GDM1 (cell line): ENCODE measurements around the gene STKLD1.

Source experiments
- DNase-seq: peaks from one replicate; lab custom pipeline; 2025; lab: John Stamatoyannopoulos, UW

STKLD1 gene

DNA sequence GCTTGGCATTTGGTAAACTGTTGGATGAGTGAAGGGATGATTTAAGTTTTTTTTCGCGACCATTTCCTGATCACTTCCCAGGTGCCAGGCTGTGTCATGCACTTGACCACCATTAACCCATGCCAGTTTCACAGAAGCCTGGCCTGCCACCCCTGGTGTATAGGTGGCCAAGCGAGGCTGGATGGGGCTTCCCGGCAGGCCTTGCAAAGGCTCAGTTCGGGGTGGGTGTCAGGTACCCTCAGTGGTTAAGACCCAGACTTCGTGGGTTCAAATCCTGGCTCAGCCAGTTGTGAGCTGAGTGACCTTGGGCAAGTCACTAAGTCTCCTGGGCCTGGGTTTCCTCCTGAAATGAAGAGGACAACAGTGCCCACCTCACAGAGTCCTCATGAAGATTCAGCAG is 30.6 kb upstream of the STKLD1 start:
- no peak for DNase-seq

DNA sequence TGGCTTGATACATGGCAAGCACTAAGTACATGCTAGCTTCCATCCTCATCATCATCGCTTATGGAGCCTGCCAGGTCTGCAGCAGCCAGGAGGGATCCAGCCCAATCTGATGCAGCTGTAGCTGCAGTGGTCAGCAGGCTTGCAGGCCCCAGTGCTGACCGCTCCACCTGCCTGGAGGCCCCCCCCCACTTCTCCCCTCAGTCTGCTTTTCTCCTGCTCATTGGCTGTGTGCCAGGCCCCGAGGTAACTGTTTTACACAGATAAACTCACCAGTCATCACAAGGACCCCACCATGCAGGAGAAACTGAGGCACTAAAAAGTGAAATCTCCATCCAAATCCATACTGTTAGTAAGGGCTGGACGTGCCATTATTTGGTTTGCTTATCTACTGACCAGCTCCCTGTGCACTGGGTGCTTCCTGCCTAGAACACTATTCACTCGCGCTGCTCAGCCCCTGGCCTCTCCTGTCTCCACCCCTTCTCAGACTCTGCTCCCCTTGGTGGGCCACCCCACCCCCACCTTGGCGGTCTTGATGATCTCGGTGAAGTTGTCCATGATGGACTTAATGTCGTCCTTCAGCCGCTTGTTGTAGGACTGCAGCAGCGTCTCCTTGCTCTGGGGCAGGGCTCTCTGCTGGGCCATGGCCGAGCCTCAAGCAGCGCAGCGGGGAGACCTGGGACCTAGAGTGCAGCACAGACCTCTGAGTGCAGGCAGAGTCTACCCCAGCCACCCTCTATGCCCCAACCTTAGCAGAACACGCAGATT is 30.0 kb upstream of the STKLD1 start:
- no peak for DNase-seq

DNA sequence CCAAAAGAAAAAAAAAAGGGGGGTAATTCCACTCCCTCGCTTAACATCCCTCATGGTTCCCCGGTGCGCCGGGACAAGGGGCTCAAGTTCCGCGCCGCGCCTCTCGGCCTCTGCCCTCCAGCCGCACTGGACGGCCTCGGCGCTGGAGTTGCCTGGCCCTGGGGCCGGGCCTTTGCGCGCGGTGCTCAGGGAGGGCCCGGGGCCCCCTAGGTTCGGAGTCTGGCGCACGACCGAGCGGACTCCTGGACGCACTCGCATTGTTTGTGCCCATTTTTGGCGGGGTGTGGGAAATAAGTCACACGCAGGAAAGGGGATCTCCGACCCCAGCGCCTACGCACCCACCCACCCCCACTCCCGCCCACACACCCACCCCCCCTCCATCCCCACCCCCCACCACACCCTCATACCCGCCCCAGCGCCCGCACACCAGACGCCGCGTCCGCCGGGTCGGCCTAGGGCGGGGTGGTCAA is 28.6 kb upstream of the STKLD1 start:
- no peak for DNase-seq

DNA sequence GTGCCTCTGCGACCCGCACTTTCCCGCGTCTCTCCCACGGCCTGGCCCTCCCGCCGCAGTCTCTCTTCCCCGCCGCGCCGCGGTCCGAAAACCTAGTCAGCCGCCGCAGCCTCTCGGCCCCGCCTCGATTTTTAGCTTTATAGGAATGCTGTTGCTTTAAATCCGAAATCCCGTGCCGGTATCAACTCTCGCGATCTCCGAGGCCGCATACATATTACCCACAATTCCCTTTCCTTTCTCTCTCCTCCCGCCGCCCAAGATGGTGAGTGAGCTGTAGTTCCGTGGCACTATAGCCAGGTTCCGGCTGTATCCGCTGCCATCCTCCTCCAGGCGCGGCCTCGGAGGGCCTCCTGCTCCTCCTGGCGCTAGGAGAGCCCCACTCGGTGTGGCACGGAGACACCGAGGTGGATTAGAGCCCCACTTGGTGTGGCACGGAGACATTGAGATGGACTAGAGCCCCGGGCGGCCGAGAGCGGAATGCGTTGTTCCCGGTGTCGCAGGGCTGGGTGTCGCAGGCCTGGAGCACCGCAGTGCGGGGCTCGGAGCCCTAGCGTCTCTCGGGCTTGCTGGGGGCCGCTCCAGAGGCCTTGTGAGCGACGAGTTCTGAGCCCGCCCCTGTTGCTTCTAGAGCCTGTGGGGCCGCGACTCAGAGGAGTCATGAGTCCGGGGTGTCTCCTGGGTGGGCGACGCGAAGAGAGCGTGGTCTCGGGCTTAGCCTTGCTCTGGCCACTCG is 28.0 kb upstream of the STKLD1 start, which contains the start of the genes MED22 and RPL7A:
Gene MED22, minus strand, starts transcription at position 147 of the 733 bp plus-strand sequence. CDS start 1,469 bp downstream, outside the sequence.
Gene RPL7A, plus strand, starts transcription at position 234 of the 733 bp plus-strand sequence. Its CDS starts 26 bp downstream, at position 260.
- peak; percentile 88 for DNase-seq

- DNase-seq, result no peak
These were observed 27.2 kb upstream of the STKLD1 start for GRCh38 chr9:133348718-133349573.

DNA sequence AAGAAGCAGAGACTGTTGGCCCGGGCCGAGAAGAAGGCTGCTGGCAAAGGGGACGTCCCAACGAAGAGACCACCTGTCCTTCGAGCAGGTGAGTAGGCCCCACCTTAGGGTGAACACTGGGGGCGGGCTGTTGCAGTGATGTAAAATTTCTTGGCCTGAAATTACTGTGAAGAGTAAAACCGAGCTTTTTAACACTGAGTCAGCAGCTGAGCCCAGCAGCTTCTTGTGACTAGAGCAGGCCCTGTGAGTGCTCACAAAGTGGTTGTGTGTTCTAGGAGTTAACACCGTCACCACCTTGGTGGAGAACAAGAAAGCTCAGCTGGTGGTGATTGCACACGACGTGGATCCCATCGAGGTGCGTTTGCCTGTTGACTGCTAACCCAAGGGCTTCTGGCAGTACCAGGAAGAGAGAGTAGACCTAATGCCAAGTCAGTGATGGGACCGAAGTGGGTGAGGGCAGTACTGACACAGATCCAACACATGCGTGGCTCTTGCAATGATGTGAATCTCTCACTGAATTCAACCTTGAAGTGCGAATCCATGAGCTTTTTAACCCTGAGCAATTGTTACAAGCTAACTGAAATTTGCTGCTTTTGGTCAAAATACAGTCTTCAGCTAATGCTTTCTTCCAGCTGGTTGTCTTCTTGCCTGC is 26.1 kb upstream of the STKLD1 start:
- no peak for DNase-seq

GRCh38 chr9:133351526-133351907 is 24.6 kb upstream of the STKLD1 start:
- no peak for DNase-seq

DNA sequence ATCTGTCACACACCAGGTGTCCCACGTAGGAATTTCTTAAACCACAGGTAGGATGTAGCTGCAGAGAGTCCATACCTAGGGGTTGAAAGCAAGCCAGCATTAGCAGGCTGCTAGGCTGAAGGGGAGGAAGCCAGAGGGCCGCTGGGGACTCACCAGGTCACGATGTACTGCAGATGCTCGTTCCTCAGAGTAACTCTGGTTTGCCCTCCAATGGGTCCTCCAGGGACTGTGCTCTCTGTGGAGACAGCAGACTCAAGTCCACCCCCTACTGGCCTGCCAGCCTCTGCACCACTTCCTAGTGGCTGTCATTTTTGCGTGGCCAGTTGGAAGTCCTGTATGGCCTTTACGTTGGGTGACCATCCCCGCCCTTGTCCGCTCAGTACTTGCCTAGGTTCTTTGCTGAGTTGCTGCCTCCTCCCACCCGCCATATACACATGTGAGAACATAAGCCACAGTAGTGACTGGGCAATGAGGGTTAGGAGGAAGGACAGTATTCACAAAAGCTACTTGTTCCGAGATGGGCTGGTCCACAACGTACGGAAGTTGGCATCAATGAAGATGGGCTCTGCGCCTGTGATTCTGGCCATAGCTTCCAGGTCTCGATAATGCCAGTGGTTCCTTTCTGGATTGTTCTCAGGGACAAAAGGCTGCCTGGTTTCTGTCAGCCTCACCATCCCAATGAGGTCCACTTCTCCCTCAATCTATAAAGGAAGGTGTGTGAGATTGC is 24.1 kb upstream of the STKLD1 start:
- DNase-seq, result peak; percentile 46

DNA sequence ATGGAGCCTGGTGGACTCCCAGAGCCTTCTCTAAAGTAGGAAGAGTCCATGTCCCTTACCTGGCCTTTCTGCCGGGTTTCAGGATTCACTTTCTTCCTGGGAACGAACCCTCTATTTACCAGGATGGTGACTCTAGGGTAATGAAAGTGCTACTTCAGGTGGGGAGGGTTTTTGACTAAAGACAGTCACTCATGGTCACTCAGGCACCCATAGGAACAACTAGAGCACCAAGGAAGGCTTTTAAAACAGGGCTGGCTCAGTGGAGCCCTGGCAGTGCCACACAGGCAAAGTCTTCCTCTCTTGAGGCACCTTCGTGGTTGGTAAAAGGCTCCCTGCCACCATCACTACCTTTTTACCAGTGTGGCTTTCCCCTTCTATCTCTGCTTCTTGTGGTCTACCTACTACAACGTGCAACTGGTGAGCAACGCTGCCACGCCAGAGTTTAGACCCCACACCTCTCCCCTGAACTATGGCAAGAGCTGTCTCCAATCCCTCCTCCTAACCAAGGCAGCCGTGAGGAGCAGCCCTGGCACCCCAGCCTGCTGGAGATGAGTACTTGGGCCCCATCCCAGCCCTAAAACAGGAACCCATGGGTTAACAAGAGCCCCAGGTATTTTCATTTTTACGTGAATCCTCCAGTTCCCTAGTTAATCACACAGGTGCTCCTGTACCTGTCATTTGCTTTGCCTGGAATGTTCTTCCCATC is 23.4 kb upstream of the STKLD1 start:
- no peak for DNase-seq

DNA sequence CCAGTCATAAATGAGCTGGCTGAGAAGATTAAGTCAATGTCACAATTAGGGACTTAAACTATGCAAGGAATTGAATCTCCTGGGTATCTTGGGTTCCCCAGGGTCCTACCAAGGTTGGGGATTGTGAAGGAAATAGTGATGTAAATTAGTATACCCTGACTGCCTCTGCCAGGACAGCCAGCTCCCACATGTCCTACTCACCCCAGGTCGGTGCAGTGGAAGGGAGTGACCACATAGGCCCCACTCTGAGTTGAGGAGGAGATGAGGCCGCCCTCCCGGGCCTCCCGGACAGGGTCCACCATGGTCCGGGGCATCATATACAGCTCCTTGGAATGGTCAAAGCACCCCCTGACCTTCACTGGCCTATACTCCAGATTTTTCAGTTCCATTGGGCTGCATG is 22.6 kb upstream of the STKLD1 start:
- no peak for DNase-seq

DNA sequence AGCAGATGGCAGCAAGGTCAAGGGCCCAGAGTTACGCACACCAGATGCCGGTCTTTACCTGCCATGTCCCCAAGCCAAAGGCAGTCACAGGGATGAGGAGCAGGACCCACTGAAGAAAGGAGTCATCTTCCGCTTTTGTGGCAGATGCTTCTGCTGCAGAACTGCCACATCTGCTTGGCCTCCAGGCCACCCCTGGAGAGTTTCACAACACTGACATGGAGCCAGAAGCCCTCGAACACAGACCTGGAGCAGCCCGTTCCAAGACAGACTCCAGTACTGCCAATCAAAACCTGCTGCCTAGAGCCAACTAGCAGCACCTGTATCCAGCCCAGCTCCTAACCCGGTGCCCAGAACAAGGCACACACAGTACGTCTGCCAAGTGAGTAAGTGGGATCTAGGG is 21.4 kb upstream of the STKLD1 start:
- no peak for DNase-seq

DNA sequence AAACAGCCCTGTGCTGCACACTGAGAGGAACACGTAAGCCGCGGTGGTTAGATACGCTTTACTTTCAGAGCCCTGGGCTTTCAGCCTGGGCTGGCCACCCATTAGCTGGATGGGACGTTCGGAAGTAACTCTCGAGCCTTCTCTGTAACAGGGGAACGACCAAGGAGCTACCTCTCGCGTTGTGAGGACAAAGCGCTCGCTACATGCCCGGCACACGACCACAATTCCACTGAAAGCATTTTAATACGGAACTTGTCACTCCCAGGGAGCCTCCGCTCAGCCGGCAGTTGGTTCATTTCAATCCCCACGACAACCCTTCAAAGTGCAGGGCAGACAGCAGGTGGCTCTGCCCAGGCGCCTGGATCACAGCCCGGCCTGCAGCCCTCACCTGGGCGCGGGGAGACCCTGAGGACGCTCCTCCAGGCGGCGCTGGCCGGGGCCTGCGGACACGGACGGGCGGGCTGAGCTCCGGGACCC is 20.2 kb upstream of the STKLD1 start:
- DNase-seq, result no peak

DNA sequence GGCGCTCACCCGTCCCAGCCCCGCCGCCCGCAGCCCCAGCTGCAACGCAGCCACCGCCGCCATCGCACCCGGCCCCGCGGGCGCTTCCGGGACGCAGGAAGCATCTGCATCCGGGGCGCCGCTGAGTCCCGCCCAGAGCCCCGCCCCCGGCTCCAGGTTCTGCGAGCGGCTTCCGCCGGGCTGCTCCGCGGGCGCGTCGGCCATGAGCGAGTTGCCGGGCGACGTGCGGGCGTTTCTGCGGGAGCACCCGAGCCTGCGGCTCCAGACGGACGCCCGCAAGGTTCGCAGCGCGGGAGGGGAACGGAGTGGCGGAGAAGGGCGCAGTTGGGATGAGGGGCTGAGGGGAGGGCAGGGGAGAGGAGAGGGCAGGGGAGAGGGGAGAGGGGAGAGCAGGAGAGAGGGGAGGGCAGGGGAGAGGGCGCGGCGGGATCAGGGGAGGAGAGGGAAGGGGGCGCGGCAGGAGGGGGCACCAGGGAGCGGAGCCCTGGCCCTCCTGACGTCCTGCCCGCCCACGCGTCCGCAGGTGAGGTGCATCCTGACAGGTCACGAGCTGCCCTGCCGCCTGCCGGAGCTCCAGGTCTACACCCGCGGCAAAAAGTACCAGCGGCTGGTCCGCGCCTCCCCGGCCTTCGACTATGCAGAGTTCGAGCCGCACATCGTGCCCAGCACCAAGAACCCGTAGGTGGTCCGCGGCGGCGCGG is 19.6 kb upstream of the STKLD1 start, which contains the start of the genes SURF1 and SURF2:
Gene SURF1, minus strand, starts transcription at position 97 of the 701 bp plus-strand sequence. Its CDS starts 34 bp downstream, at position 63.
Gene SURF2, plus strand, starts transcription at position 160 of the 701 bp plus-strand sequence. Its CDS starts 43 bp downstream, at position 203.
- DNase-seq, result peak; percentile 29

DNA sequence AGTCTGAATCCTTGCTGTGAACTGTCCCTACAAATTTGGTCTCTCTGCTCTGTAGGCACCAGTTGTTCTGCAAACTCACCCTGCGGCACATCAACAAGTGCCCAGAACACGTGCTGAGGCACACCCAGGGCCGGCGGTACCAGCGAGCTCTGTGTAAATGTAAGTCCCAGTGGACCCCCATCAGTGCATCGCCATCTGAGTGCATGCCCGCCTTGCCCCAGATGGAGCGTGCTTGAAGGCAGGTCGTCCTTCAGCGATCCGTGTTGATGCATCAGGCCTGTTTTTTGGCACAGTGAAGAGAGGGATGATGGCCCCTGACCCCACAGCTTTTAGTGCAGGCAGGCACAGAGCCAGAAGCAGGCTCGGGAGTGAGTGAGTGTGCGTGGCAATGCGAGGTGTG is 18.5 kb upstream of the STKLD1 start:
- DNase-seq, result no peak

DNA sequence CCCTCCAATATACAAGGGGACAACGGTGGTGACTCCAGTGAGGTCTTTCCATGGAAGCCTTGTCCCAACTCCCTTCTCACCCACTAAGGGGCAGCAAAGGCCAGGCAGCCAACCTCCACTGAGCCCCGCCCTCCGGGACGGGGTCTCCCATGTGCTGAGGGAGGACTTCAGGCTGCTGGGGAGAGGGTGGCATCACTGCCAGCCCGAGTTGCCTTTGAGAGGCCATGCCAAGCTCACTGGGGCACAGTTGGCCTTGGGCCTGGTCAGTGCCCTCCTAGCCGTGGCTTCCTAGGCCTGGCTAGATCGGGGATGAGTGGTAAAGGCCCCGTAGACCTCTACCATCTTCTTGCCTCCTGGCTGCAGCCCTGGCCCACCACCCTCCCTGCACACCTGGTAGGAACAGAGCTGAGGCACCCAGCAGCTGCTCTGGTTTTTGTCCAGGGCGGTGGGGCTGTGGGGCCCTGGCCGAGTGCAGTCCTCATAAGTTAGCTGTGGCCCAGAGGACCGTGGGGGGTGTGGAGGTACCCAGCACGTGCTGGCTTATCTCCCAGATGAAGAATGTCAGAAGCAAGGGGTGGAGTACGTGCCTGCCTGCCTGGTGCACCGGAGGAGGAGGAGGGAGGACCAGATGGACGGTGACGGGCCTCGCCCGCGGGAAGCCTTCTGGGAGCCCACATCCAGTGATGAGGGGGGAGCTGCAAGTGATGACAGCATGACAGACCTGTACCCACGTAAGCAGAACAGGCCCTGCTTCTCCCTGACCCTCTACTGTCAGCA is 16.6 kb upstream of the STKLD1 start:
- no peak for DNase-seq

DNA sequence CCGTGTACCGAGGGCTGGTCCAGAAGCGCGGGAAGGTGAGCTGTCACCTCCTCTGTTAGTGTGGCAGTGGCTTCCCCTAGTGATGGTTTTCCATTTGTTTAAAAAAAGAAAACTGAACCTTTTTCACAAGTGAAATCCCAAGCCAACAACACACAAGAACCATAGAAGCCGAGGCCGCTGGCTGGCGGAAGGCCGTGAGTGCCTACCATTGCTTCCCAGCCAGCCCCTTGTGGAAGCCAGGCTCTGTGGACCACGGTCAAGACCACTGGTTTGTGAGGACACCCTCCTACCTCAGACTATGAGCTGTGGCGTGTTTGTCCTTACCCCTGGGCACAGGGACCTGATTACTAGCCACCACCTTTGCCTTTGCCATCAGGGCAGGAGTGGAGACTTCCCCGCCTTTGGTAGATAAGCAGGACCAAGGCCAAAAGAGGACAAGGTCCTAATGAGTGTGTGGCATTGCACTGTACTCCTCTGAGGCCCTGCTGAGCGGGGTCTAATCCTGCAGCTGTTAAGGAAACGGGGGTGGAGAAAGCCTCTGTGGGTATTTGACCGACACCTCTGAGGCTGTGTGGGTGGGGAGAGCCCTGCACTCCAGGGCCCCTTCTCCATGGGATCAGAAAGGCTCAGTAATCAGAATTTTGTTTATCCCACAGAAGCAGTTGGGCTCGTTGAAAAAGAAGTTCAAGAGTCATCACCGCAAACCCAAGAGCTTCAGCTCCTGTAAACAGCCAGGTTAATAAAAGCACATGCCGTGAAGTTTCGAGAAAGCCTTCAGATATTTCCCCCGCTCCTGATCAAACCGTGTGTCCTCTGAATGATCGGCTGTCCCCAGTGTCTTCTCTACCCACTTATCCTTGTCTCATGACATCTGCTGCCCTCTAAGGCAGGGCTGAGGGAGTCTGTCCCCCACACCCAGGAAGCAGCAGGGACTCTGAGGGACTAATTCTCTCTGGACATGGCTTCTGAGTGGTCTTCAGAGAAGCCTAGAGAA is 15.5 kb upstream of the STKLD1 start:
- no peak for DNase-seq

DNA sequence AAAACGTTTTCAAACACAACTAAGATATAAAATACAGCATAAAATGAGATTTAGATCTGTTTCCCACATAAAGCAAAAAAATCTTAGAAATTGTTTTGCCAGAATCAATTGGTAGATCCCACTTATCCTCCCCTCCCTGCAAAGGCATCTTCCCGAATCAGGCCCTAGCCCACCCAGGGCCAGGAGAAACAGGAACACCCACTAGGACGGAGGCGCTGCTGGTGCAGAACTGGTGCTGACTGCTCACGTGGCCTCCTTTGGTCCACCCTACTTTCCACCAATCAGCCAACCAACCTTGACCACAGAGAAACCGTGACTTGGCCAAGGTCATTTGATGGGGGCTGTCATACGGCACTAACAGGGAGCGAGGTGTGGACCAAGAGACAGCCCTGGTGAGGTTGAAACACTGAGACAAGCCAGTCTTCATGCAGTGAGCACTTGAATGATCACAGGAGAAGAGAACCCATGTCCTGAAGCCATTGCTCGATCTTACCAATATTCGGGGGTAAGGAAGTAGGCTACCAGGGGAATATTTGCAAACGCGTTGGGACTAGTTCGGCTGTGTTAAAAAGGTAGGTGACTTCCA is 14.6 kb upstream of the STKLD1 start:
- no peak for DNase-seq
